B cell (primary cell): ENCODE measurements around the gene CDIP1. TPM values are rescaled to one million over a fixed set of nuclear protein-coding genes. Genes with fewer than 3 reads are reported as not detected.

Experiments used
- ATAC-seq: fragments of 200-7000 bp; cut with Tn5 transposase; one replicate; pipeline ENCODE4 v1.10.0; 2021; ENCODE audit warnings: low read depth, mild to moderate bottlenecking, moderate number of reproducible peaks, moderate library complexity
- CTCF ChIA-PET: fragments of 350-600 bp; sonication (Branson Sonifier 250); formaldehyde crosslinking; loops from one replicate; lab custom pipeline; 2021; ENCODE audit warnings: antibody characterized with exemption, inconsistent platforms; lab: Charles Lee
- POLR2A ChIA-PET: fragments of 350-600 bp; sonication (Branson Sonifier 250); formaldehyde crosslinking; loops from one replicate; lab custom pipeline; 2021; ENCODE audit warnings: antibody characterized with exemption; lab: Charles Lee
- DNase-seq: peaks from one replicate; pipeline ENCODE4 v3.0.0; 2013
- H2AFZ ChIP-seq: 2 replicates; pipeline ENCODE4 v1.6.1; 2012; ENCODE audit warnings: mild to moderate bottlenecking, low read depth, low read length; ENCODE audit not compliant: insufficient read depth, poor library complexity, severe bottlenecking
- H3K27ac ChIP-seq, 2 donors: 1 replicate in 1 of 2; 2 replicates in 1 of 2; pipeline ENCODE4 v1.5.1; 2012 to 2013; ENCODE audit warnings: low read length in 2 of 2, mild to moderate bottlenecking in 2 of 2, moderate library complexity in 1 of 2
- H3K27me3 ChIP-seq, 4 experiments: fragments of 200-600 bp in 1 of 4; sonication (generic) in 1 of 4; replicated peaks in 1 of 4; 1 replicate in 2 of 4; 2 replicates in 2 of 4; pipeline versions ENCODE4 v1.6.1 to v1.7.0; 2013 to 2016; ENCODE audit warnings: low read length in 3 of 4, mild to moderate bottlenecking in 2 of 4, mixed read lengths in 1 of 4, moderate library complexity in 1 of 4; ENCODE audit not compliant: insufficient read depth in 4 of 4, control insufficient read depth in 3 of 4; ENCODE audit errors: control extremely low read depth in 1 of 4
- H3K36me3 ChIP-seq, 2 experiments: replicated peaks in 1 of 2; 1 replicate in 1 of 2; 2 replicates in 1 of 2; pipeline versions ENCODE4 v1.6.1 to v1.7.1; 2013; ENCODE audit warnings: low read length in 1 of 2; ENCODE audit not compliant: insufficient read depth in 2 of 2, control insufficient read depth in 1 of 2; ENCODE audit errors: control extremely low read depth in 1 of 2, extremely low read depth in 1 of 2
- H3K4me1 ChIP-seq, 2 donors: fragments of 200-600 bp in 1 of 2; sonication (generic) in 1 of 2; 1 replicate in 1 of 2; 2 replicates in 1 of 2; pipeline versions ENCODE4 v1.5.1 to v1.6.1; 2013 to 2017; ENCODE audit warnings: low read length in 2 of 2; ENCODE audit not compliant: control insufficient read depth in 2 of 2, insufficient read depth in 2 of 2
- H3K4me2 ChIP-seq: replicated peaks from 2 replicates; pipeline ENCODE3; 2012; ENCODE audit warnings: mild to moderate bottlenecking, low read depth, low read length; ENCODE audit not compliant: poor library complexity, severe bottlenecking
- H3K4me3 ChIP-seq, 5 experiments: fragments of 200-600 bp in 1 of 5; sonication (generic) in 1 of 5; 1 replicate in 3 of 5; 2 replicates in 2 of 5; pipeline versions ENCODE4 v1.5.1 to v1.7.0; 2011 to 2016; ENCODE audit warnings: low read length in 4 of 5, mild to moderate bottlenecking in 4 of 5, low read depth in 2 of 5, control low read depth in 1 of 5, moderate library complexity in 1 of 5; ENCODE audit not compliant: insufficient read depth in 1 of 5; ENCODE audit errors: control extremely low read depth in 1 of 5, extremely low read depth in 1 of 5
- H3K79me2 ChIP-seq: fragments of 200-600 bp; sonication (generic); one replicate; pipeline ENCODE4 v1.6.0; 2016; ENCODE audit warnings: low read length; ENCODE audit not compliant: control insufficient read depth, insufficient read depth
- H3K9ac ChIP-seq: fragments of 200-600 bp; sonication (generic); 2 replicates; pipeline ENCODE4 v1.6.1; 2017; ENCODE audit warnings: mild to moderate bottlenecking, low read length, moderate library complexity
- H3K9me3 ChIP-seq, 3 donors: one replicate each; pipeline versions ENCODE4 v1.6.1 to v1.7.1; 2013; ENCODE audit warnings: low read length in 2 of 3; ENCODE audit not compliant: control insufficient read depth in 2 of 3, insufficient read depth in 1 of 3; ENCODE audit errors: control extremely low read depth in 1 of 3
- H4K20me1 ChIP-seq: 2 replicates; pipeline ENCODE4 v1.6.0; 2012; ENCODE audit warnings: mild to moderate bottlenecking, low read length; ENCODE audit not compliant: insufficient read depth, control insufficient read depth, poor library complexity, severe bottlenecking
- H3K27ac Mint-ChIP-seq: one replicate; pipeline ENCODE4 v1.8.0; 2021; ENCODE audit warnings: mixed read lengths
- H3K27me3 Mint-ChIP-seq: one replicate; pipeline ENCODE4 v1.8.0; 2021; ENCODE audit warnings: mixed read lengths
- H3K4me1 Mint-ChIP-seq: one replicate; pipeline ENCODE4 v1.8.0; 2021; ENCODE audit warnings: mixed read lengths
- H3K4me3 Mint-ChIP-seq: one replicate; pipeline ENCODE4 v1.8.0; 2021; ENCODE audit warnings: mixed read lengths
- H3K9me3 Mint-ChIP-seq: one replicate; pipeline ENCODE4 v1.8.0; 2022; ENCODE audit warnings: mixed read lengths; ENCODE audit not compliant: insufficient read depth
- CTCF ChIP-seq: fragments of 200-600 bp; IDR thresholded peaks from one replicate; pipeline ENCODE4 v1.8.0; 2022; ENCODE audit warnings: antibody characterized with exemption, mild to moderate bottlenecking
- EZH2 ChIP-seq: IDR thresholded peaks from 2 replicates; pipeline ENCODE4 v1.6.1; 2012; ENCODE audit warnings: borderline replicate concordance, low read depth, mild to moderate bottlenecking, moderate library complexity, low read length; ENCODE audit not compliant: insufficient read depth, poor library complexity, severe bottlenecking
- WGBS: methylation state at CpG from one replicate; pipeline ENCODE4 v1.1.5; 2013; ENCODE audit warnings: missing lambda C conversion rate; ENCODE audit not compliant: insufficient coverage; 5-methylcytosine and 5-hydroxymethylcytosine counted together
- intact Hi-C: fragments of 100-400 bp; cut with micrococcal nuclease; formaldehyde crosslinking; loops from one replicate; pipeline ENCODE4 v1.10.0; 2022
- polyA plus RNA-seq: library from polyadenylated mRNA; depleted of rRNA; stranded (reverse); fragments of >200 nt; gene quantifications from 2 replicates; pipeline ENCODE4 v1.2.3, GENCODE V29; 2012
- total RNA-seq, 2 donors: library from RNA; stranded (reverse); fragments of 120-200 nt in 1 of 2; gene quantifications; 1 replicate in 1 of 2; 2 replicates in 1 of 2; pipeline versions ENCODE4 v1.2.3 to v1.2.4, GENCODE V29; 2013 to 2022

Gene CDIP1
- total and polyA plus RNA-seq, 2 donors (not counting 1 experiment from before 2014, with no cell fraction given) = 12.8 to 20.3 TPM

GRCh38 chr16:4570086-4570485 is 31.5 kb upstream of the CDIP1 start:
- Mint-ChIP-seq H3K4me3 (no peak overlapping the region), H3K9me3 (no peaks in the 10 kb centered on the region), H3K27me3 (peaks cover 4% of the 10 kb centered on the region), H3K4me1 (no peaks in the 10 kb centered on the region), H3K27ac (no peak overlapping the region)
- H3K9me3 ChIP-seq = no peaks in the 10 kb centered on the region
- H2AFZ ChIP-seq = no peak overlapping the region
- no peaks in the 10 kb centered on the region for H3K36me3 ChIP-seq
- intact Hi-C loops = no loop called here
- H3K4me2 ChIP-seq = no peak overlapping the region
- ChIA-PET POLR2A (no interaction called here), CTCF (no interaction called here)
- DNase-seq (no peak), ATAC-seq (no peak)
- H3K4me1 ChIP-seq = no peaks in the 10 kb centered on the region
- H4K20me1 ChIP-seq = no peaks in the 10 kb centered on the region
- TF ChIP-seq CTCF = no peak
- H3K27ac ChIP-seq = no peak overlapping the region
- WGBS = 92% methylated on average over 3 of the region's 6 CpGs
- H3K79me2 ChIP-seq = no peaks in the 10 kb centered on the region
- H3K9ac ChIP-seq = no peak overlapping the region
- no peak overlapping the region for H3K4me3 ChIP-seq
- H3K27me3 ChIP-seq = no peaks in the 10 kb centered on the region

GRCh38 chr16:4566144-4566543 is 27.6 kb upstream of the CDIP1 start:
- Histone ChIP-seq H2AFZ (no peak overlapping the region), H3K4me2 (no peak overlapping the region), H3K27ac (no peak overlapping the region), H3K36me3 (no peaks in the 10 kb centered on the region), H3K9me3 (no peaks in the 10 kb centered on the region), H3K27me3 (no peaks in the 10 kb centered on the region), H3K79me2 (no peaks in the 10 kb centered on the region), H3K9ac (no peak overlapping the region), H4K20me1 (no peaks in the 10 kb centered on the region), H3K4me3 (no peak overlapping the region), H3K4me1 (no peaks in the 10 kb centered on the region)
- ChIA-PET POLR2A (interaction anchor here (0.5 to 0.6 kb wide), 2 partner anchors 28 to 1468 kb away, joined by 5 to 6 read pairs; partner anchors contain the start of gene CDIP1), CTCF (no interaction called here)
- Mint-ChIP-seq H3K9me3 (no peaks in the 10 kb centered on the region), H3K4me3 (no peak overlapping the region), H3K27ac (no peak overlapping the region), H3K4me1 (no peaks in the 10 kb centered on the region), H3K27me3 (no peaks in the 10 kb centered on the region)
- ATAC-seq (no peak), DNase-seq (no peak)
- no CpG with 5 or more reads among the region's 3 CpGs for WGBS
- TF ChIP-seq CTCF = no peak
- TF ChIP-seq EZH2 = no peak
- intact Hi-C loops = no loop called here
